Measurements from ENCODE around the gene SIX4. TPM values are rescaled to one million over a fixed set of nuclear protein-coding genes. Genes with fewer than 3 reads are reported as not detected.
"Not testable (repeated sequence)": the region's sequence is repeated elsewhere in the genome, so short reads cannot be mapped to it uniquely, and the experiment has no call there.

SIX4 gene
- total RNA-seq, 1 donor from 2014 or later: 21.7 TPM

- Mint-ChIP-seq H3K27me3 (peaks cover 14% of the 10 kb centered on the region), H3K4me3 (ENCODE audit: low read depth) (no peak overlapping the region), H3K9me3 (ENCODE audit: low read depth) (peaks cover 4% of the 10 kb centered on the region), H3K4me1 (ENCODE audit: low read depth) (peaks cover 18% of the 10 kb centered on the region), H3K27ac (no peak overlapping the region), H3K36me3 (ENCODE audit: insufficient read depth) (peaks cover 2% of the 10 kb centered on the region)
- DNase-seq (ENCODE audit: low spot score, unreplicated experiment): no peak
- no peak for TF ChIP-seq CTCF (IDR thresholded peaks at IDR 0.05; ENCODE audit: unreplicated experiment)
Observed at GRCh38 chr14:60732840-60733483, 8.8 kb upstream of the SIX4 start.

- H3K4me1 Mint-ChIP-seq (ENCODE audit: low read depth): peaks cover 15% of the 10 kb centered on the region
- H3K36me3 Mint-ChIP-seq (ENCODE audit: insufficient read depth); H3K27ac Mint-ChIP-seq; H3K9me3 Mint-ChIP-seq (ENCODE audit: low read depth); DNase-seq (ENCODE audit: low spot score, unreplicated experiment); H3K4me3 Mint-ChIP-seq (ENCODE audit: low read depth): not testable (repeated sequence)
- peaks cover 14% of the 10 kb centered on the region for H3K27me3 Mint-ChIP-seq
Observed at GRCh38 chr14:60731291-60731690, 7.1 kb upstream of the SIX4 start.

GRCh38 chr14:60723116-60723906 is 840 bp downstream of the SIX4 start:
- no peaks in the 10 kb centered on the region for H3K9me3 Mint-ChIP-seq (ENCODE audit: low read depth)
- H3K4me3 Mint-ChIP-seq (ENCODE audit: low read depth): peak overlapping the region; percentile 96
- peaks cover 10% of the 10 kb centered on the region for H3K36me3 Mint-ChIP-seq (ENCODE audit: insufficient read depth)
- TF ChIP-seq CTCF (IDR thresholded peaks at IDR 0.05; ENCODE audit: unreplicated experiment): no peak
- peaks cover 18% of the 10 kb centered on the region for H3K4me1 Mint-ChIP-seq (ENCODE audit: low read depth)
- DNase-seq (ENCODE audit: low spot score, unreplicated experiment): peak; percentile 42
- H3K27me3 Mint-ChIP-seq: no peaks in the 10 kb centered on the region
- peak overlapping the region; percentile 97 for H3K27ac Mint-ChIP-seq

- DNase-seq (ENCODE audit: low spot score, unreplicated experiment): peak; percentile 68
- no peak for TF ChIP-seq CTCF (IDR thresholded peaks at IDR 0.05; ENCODE audit: unreplicated experiment)
- Mint-ChIP-seq H3K27me3 (no peaks in the 10 kb centered on the region), H3K36me3 (ENCODE audit: insufficient read depth) (peaks cover 10% of the 10 kb centered on the region), H3K4me1 (ENCODE audit: low read depth) (peaks cover 18% of the 10 kb centered on the region), H3K27ac (peak overlapping the region; percentile 97), H3K4me3 (ENCODE audit: low read depth) (peak overlapping the region; percentile 96), H3K9me3 (ENCODE audit: low read depth) (no peaks in the 10 kb centered on the region)
Observed at GRCh38 chr14:60722357-60723115, 1.6 kb downstream of the SIX4 start.

GRCh38 chr14:60722107-60722356 is 2.1 kb downstream of the SIX4 start:
- Mint-ChIP-seq H3K4me3 (ENCODE audit: low read depth) (peak overlapping the region; percentile 96), H3K27me3 (no peaks in the 10 kb centered on the region), H3K9me3 (ENCODE audit: low read depth) (no peaks in the 10 kb centered on the region), H3K27ac (peak overlapping the region; percentile 97), H3K4me1 (ENCODE audit: low read depth) (peaks cover 18% of the 10 kb centered on the region), H3K36me3 (ENCODE audit: insufficient read depth) (peaks cover 9% of the 10 kb centered on the region)
- TF ChIP-seq CTCF (IDR thresholded peaks at IDR 0.05; ENCODE audit: unreplicated experiment): no peak
- no peak for DNase-seq (ENCODE audit: low spot score, unreplicated experiment)

All from progenitor cell of endocrine pancreas (in vitro differentiated cells).